HG03378 (cell line): ENCODE data around the gene ACSM3.
"Not testable (repeated sequence)": the region's sequence is repeated elsewhere in the genome, so short reads cannot be mapped to it uniquely, and the experiment has no call there.

Source experiments
- ATAC-seq: cut with Tn5 transposase; IDR thresholded peaks from one replicate; pipeline ENCODE4 v1.9.1; 2021; ENCODE audit warnings: mild to moderate bottlenecking, moderate library complexity; ENCODE audit not compliant: unreplicated experiment

ACSM3 gene

GRCh38 chr16:20755238-20755637, 8.6 kb upstream of the ACSM3 start:
- ATAC-seq = no peak

- not testable (repeated sequence) for ATAC-seq
Measured at GRCh38 chr16:20755799-20756198, 8.0 kb upstream of the ACSM3 start.

GRCh38 chr16:20760346-20760745, 3.5 kb upstream of the ACSM3 start:
- ATAC-seq = no peak

- no peak for ATAC-seq
Measured at GRCh38 chr16:20761175-20761574, 2.6 kb upstream of the ACSM3 start.

- no peak for ATAC-seq
Measured at GRCh38 chr16:20762404-20763123, 1.2 kb upstream of the ACSM3 start.

GRCh38 chr16:20764448-20764847, 634 bp downstream of the ACSM3 start:
- not testable (repeated sequence) for ATAC-seq

- no peak for ATAC-seq
Measured at GRCh38 chr16:20765732-20766131, 1.9 kb downstream of the ACSM3 start.

- ATAC-seq = no peak
Measured at GRCh38 chr16:20766294-20766693, 2.5 kb downstream of the ACSM3 start.

- ATAC-seq = no peak
Measured at GRCh38 chr16:20767577-20767976, 3.8 kb downstream of the ACSM3 start.

- no peak for ATAC-seq
Measured at GRCh38 chr16:20768121-20768520, 4.3 kb downstream of the ACSM3 start.

GRCh38 chr16:20768818-20769217, 5.0 kb downstream of the ACSM3 start:
- ATAC-seq = no peak

GRCh38 chr16:20773679-20774078, 9.9 kb downstream of the ACSM3 start:
- ATAC-seq = no peak

- no peak for ATAC-seq
Measured at GRCh38 chr16:20774703-20775362, 11.0 kb downstream of the ACSM3 start.

- ATAC-seq = no peak
Measured at GRCh38 chr16:20781697-20782096, 17.9 kb downstream of the ACSM3 start.

- ATAC-seq = no peak
Measured at GRCh38 chr16:20782470-20782869, 18.7 kb downstream of the ACSM3 start.

- no peak for ATAC-seq
Measured at GRCh38 chr16:20784204-20784603, 20.4 kb downstream of the ACSM3 start.

GRCh38 chr16:20789130-20789529, 25.3 kb downstream of the ACSM3 start:
- no peak for ATAC-seq

GRCh38 chr16:20791923-20792612, 28.3 kb downstream of the ACSM3 start:
- no peak for ATAC-seq

- ATAC-seq = no peak
Measured at GRCh38 chr16:20798364-20798763, 34.5 kb downstream of the ACSM3 start.

- ATAC-seq = no peak
Measured at GRCh38 chr16:20799599-20799998, 35.8 kb downstream of the ACSM3 start.

- ATAC-seq = no peak
Measured at GRCh38 chr16:20801278-20801677, 37.5 kb downstream of the ACSM3 start.

- ATAC-seq = no peak
Measured at GRCh38 chr16:20803192-20803560, 39.4 kb downstream of the ACSM3 start.
